ENCODE data around the gene IL20RA. TPM values are rescaled to one million over a fixed set of nuclear protein-coding genes. Genes with fewer than 3 reads are reported as not detected.

Gene IL20RA
- total RNA-seq, 2 experiments from 2014 or later: not detected

DNA sequence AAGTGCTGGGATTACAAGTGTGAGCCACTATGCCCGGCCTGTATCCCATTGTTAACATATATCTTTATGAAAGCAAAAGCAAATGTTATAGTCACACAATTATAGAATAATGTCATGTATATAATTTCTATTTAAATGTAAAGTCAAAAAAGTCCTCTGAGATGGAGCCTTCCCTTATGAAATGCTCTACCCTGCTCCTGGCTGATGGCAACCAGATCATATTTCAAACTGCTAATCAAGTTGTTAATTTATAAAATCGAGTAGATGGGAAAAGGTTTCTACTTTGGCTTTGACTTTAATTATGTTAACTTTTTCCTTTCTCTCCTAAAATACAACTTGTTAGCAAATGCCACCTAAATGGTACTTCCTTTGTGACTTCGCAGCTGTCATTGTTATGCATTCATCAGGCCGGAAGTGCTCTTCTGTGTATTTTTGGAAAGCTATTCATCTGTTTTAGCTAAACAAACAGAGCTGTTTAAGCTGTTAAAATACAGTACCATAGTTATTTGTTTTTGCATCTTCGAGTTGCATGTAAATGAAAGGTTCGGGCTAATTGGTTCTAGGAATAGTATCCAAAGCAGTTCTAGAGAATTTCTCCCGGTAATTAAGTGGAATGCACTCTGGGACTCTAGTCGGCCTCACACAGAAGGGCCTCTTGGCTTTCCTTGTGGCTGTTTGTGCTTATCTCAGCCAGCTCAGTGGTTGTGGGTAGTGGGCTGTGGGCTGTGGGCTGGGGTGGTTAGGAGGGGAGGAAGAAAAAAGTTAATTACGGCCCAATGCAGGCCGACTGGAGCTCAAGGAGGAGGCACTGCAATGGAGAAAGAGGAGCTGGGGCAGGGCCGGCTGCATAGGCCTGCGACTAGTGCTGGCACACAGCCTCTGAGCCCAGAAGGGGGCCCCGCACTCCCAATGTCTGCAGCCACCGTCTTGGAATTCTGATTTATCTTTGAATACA, 87.9 kb downstream of the IL20RA start:
- no peak for ATAC-seq
- peaks cover 7% of the 10 kb centered on the region for H3K4me1 Mint-ChIP-seq (ENCODE audit: low read depth)
- DNase-seq: no peak
- no peak overlapping the region for H3K27ac Mint-ChIP-seq
- POLR2A ChIA-PET: no interaction called here
- intact Hi-C loops (cut with micrococcal nuclease): no loop called here
- TF ChIP-seq, protein P1, sequence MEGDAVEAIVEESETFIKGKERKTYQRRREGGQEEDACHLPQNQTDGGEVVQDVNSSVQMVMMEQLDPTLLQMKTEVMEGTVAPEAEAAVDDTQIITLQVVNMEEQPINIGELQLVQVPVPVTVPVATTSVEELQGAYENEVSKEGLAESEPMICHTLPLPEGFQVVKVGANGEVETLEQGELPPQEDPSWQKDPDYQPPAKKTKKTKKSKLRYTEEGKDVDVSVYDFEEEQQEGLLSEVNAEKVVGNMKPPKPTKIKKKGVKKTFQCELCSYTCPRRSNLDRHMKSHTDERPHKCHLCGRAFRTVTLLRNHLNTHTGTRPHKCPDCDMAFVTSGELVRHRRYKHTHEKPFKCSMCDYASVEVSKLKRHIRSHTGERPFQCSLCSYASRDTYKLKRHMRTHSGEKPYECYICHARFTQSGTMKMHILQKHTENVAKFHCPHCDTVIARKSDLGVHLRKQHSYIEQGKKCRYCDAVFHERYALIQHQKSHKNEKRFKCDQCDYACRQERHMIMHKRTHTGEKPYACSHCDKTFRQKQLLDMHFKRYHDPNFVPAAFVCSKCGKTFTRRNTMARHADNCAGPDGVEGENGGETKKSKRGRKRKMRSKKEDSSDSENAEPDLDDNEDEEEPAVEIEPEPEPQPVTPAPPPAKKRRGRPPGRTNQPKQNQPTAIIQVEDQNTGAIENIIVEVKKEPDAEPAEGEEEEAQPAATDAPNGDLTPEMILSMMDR (IDR thresholded peaks at IDR 0.05): no peak
- CTCF ChIA-PET: interaction anchor here (0.9 kb wide), 1 partner anchor 357 kb away, joined by 3 read pairs; no protein-coding TSS in a partner anchor
- no peaks in the 10 kb centered on the region for H3K36me3 Mint-ChIP-seq (ENCODE audit: low read depth)
- peaks cover 4% of the 10 kb centered on the region for H3K27me3 Mint-ChIP-seq
- H3K9me3 Mint-ChIP-seq: no peaks in the 10 kb centered on the region
- H3K4me3 Mint-ChIP-seq: no peak overlapping the region

DNA sequence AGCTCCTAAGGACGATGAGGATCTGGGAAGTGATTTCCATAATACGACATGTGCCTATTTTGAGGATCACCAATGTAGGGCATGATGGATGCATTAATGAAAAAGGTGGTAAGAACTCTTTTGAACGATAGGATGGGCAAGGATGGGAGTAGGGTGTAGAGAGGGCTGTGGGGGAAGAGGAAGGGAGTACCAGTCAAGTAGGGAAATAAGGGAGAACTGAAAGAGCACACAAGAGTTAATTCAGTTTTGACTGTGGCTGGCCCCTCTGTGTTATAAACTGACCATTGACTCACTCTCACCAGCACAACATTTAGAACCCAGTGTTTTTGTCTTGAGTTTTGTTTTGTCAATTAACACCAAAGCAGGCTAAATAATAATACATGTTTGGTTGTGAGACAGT, 89.6 kb downstream of the IL20RA start:
- ATAC-seq (no peak), DNase-seq (no peak)
- ChIA-PET CTCF (no interaction called here), POLR2A (no interaction called here)
- TF ChIP-seq, protein P1 (IDR thresholded peaks at IDR 0.05): no peak
- H3K27ac Mint-ChIP-seq: no peak overlapping the region
- no peak overlapping the region for H3K4me3 Mint-ChIP-seq
- no peaks in the 10 kb centered on the region for H3K36me3 Mint-ChIP-seq (ENCODE audit: low read depth)
- H3K27me3 Mint-ChIP-seq: peaks cover 2% of the 10 kb centered on the region
- peaks cover 7% of the 10 kb centered on the region for H3K4me1 Mint-ChIP-seq (ENCODE audit: low read depth)
- intact Hi-C loops (cut with micrococcal nuclease): no loop called here
- H3K9me3 Mint-ChIP-seq: no peaks in the 10 kb centered on the region

DNA sequence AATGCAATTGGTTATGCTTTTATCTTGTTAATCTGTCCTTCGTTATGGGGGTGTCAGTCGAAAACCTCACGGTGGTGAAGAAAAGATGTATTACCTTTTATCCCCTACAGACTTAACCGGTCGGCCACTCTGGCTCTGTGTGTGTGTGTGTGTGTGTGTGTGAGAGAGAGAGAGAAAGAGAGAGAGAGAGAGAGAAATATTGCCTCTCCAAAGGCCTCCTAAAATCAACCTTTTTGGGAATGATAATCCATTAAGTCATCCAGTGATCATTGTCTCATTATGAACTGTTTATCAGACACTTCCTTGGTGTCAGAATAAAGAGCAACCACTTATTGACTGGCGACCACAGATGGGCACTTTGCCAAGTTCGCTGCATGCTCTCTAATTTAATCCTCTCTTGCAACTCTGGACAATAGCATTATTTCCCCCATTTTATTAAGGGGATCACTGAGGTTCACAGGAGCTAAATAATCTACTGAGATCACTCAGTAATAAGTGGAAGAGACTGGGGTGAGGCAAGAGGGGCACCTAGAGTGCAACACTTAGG, 92.0 kb downstream of the IL20RA start:
- POLR2A ChIA-PET: no interaction called here
- Mint-ChIP-seq H3K27me3 (peaks cover 2% of the 10 kb centered on the region), H3K4me1 (ENCODE audit: low read depth) (peaks cover 7% of the 10 kb centered on the region), H3K4me3 (no peak overlapping the region), H3K27ac (no peak overlapping the region), H3K9me3 (peaks cover 3% of the 10 kb centered on the region), H3K36me3 (ENCODE audit: low read depth) (no peaks in the 10 kb centered on the region)
- ATAC-seq (no peak), DNase-seq (no peak)
- intact Hi-C loops (cut with micrococcal nuclease): no loop called here
- TF ChIP-seq, protein P1 (IDR thresholded peaks at IDR 0.05): no peak
- CTCF ChIA-PET: no interaction called here

DNA sequence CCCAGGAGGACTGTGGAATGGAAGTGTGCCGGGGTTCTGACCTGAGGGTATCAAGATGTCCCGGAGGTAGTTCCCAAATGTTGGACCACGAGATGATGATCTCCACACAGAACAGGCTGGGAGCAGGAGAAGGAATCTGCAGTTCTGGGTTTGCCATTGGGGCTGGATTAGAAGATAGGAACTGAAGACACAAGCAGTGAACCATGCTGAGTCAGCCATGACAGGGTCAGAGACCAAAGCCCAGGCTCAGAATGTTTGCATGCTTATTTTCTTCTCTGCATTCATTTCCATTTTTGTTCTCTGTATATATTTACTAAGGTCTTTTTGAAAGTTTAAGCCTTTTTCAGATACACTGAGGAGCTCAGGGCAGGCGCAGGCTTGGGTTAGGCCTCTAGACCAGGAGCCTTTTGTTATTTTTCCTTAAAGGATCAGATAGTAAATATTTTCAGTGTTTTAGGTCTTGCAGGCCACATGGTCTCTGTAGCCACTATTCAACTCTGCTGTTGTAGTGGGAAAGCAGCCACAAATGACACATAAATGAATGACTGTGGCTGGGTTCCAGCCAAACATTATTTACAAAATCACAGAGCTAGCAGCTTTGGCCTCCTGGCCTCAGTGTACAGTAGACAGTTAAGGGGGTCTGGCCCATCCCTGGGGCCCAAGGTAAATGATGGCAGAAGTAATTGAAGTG, 94.2 kb downstream of the IL20RA start:
- peaks cover 2% of the 10 kb centered on the region for H3K27me3 Mint-ChIP-seq
- H3K27ac Mint-ChIP-seq: no peak overlapping the region
- intact Hi-C loops (cut with micrococcal nuclease): no loop called here
- no peak for ATAC-seq
- DNase-seq: no peak
- no peaks in the 10 kb centered on the region for H3K4me1 Mint-ChIP-seq (ENCODE audit: low read depth)
- ChIA-PET CTCF (interaction anchor here (1.0 kb wide), 1 partner anchor 11 kb away, joined by 3 read pairs; no protein-coding TSS in a partner anchor), POLR2A (no interaction called here)
- H3K9me3 Mint-ChIP-seq: peaks cover 3% of the 10 kb centered on the region
- H3K36me3 Mint-ChIP-seq (ENCODE audit: low read depth): no peaks in the 10 kb centered on the region
- TF ChIP-seq, protein P1 (IDR thresholded peaks at IDR 0.05): no peak
- H3K4me3 Mint-ChIP-seq: no peak overlapping the region

Other genes starting within 250 kb of the IL20RA start
- gene PEX7, start 222.4 kb downstream of the IL20RA start, total RNA-seq: 1 to 10 TPM; 4.5 to 6.0 TPM
- gene SLC35D3, start 122.7 kb downstream of the IL20RA start, total RNA-seq: not detected
- not detected for gene IL22RA2, start 128.7 kb upstream of the IL20RA start, total RNA-seq
- gene IFNGR1, start 174.4 kb upstream of the IL20RA start, total RNA-seq: 10 to 100 TPM; 25.6 to 26.8 TPM

Measured in activated CD8-positive, alpha-beta T cell treated with anti-CD3 and anti-CD28 coated beads for 36 hours (primary cell).